ENCODE results near the gene TMPRSS6.

The TMPRSS6 gene

GRCh38 chr22:37144180-37144554, 34.7 kb upstream of the TMPRSS6 start:
- DNase-seq, result no peak
- TF ChIP-seq CTCF (IDR thresholded peaks at IDR 0.05; ENCODE audit: low read depth, low read length), result no peak
- H3K27me3 ChIP-seq, result no peaks in the 10 kb centered on the region
- H3K36me3 ChIP-seq, result no peaks in the 10 kb centered on the region
- no peak overlapping the region for H3K4me3 ChIP-seq (ENCODE audit: low read depth, low read length)
- H3K4me1 ChIP-seq, result no peaks in the 10 kb centered on the region
- H3K9me3 ChIP-seq, result no peaks in the 10 kb centered on the region

GRCh38 chr22:37141971-37142370, 32.5 kb upstream of the TMPRSS6 start:
- no peak for TF ChIP-seq CTCF (IDR thresholded peaks at IDR 0.05; ENCODE audit: low read depth, low read length)
- Histone ChIP-seq H3K9me3 (no peaks in the 10 kb centered on the region), H3K36me3 (no peaks in the 10 kb centered on the region), H3K4me1 (no peaks in the 10 kb centered on the region), H3K4me3 (ENCODE audit: low read depth, low read length) (no peak overlapping the region), H3K27me3 (no peaks in the 10 kb centered on the region)
- no peak for DNase-seq

- Histone ChIP-seq H3K4me1 (no peaks in the 10 kb centered on the region), H3K4me3 (ENCODE audit: low read depth, low read length) (no peak overlapping the region), H3K9me3 (no peaks in the 10 kb centered on the region), H3K27me3 (no peaks in the 10 kb centered on the region), H3K36me3 (no peaks in the 10 kb centered on the region)
- no peak for DNase-seq
- no peak for TF ChIP-seq CTCF (IDR thresholded peaks at IDR 0.05; ENCODE audit: low read depth, low read length)
These were observed 32.0 kb upstream of the TMPRSS6 start for GRCh38 chr22:37141476-37141875.

- TF ChIP-seq CTCF (IDR thresholded peaks at IDR 0.05; ENCODE audit: low read depth, low read length), result no peak
- Histone ChIP-seq H3K27me3 (no peaks in the 10 kb centered on the region), H3K4me3 (ENCODE audit: low read depth, low read length) (no peak overlapping the region), H3K4me1 (no peaks in the 10 kb centered on the region), H3K36me3 (no peaks in the 10 kb centered on the region), H3K9me3 (no peaks in the 10 kb centered on the region)
- no peak for DNase-seq
These were observed 31.3 kb upstream of the TMPRSS6 start for GRCh38 chr22:37140686-37141323.

GRCh38 chr22:37139762-37140161, 30.2 kb upstream of the TMPRSS6 start:
- H3K9me3 ChIP-seq, result no peaks in the 10 kb centered on the region
- no peaks in the 10 kb centered on the region for H3K36me3 ChIP-seq
- TF ChIP-seq CTCF (IDR thresholded peaks at IDR 0.05; ENCODE audit: low read depth, low read length), result no peak
- no peaks in the 10 kb centered on the region for H3K4me1 ChIP-seq
- no peak overlapping the region for H3K4me3 ChIP-seq (ENCODE audit: low read depth, low read length)
- H3K27me3 ChIP-seq, result no peaks in the 10 kb centered on the region
- DNase-seq, result no peak

- Histone ChIP-seq H3K36me3 (no peaks in the 10 kb centered on the region), H3K27me3 (no peaks in the 10 kb centered on the region), H3K4me3 (ENCODE audit: low read depth, low read length) (no peak overlapping the region), H3K4me1 (no peaks in the 10 kb centered on the region), H3K9me3 (no peaks in the 10 kb centered on the region)
- DNase-seq, result no peak
- no peak for TF ChIP-seq CTCF (IDR thresholded peaks at IDR 0.05; ENCODE audit: low read depth, low read length)
These were observed 29.5 kb upstream of the TMPRSS6 start for GRCh38 chr22:37138849-37139561.

All from BE2C (cell line).